GM19043 (cell line): ENCODE results near the gene PPP1R9B.

Source experiments
- ATAC-seq: cut with Tn5 transposase; IDR thresholded peaks from one replicate; pipeline ENCODE4 v1.9.1; 2021; ENCODE audit warnings: low read depth; ENCODE audit not compliant: unreplicated experiment

PPP1R9B gene

GRCh38 chr17:50129728-50130558 is 20.5 kb downstream of the PPP1R9B start, which contains the start of gene SAMD14:
TSS of gene SAMD14 (minus strand) at chr17:50130160. CDS start at chr17:50124959, 5,201 bp downstream.
- ATAC-seq: no peak

- no peak for ATAC-seq
Observed at GRCh38 chr17:50129353-50129727, 21.1 kb downstream of the PPP1R9B start.

GRCh38 chr17:50128441-50129352 is 21.8 kb downstream of the PPP1R9B start:
- no peak for ATAC-seq

GRCh38 chr17:50127697-50128361 is 22.6 kb downstream of the PPP1R9B start:
- no peak for ATAC-seq

GRCh38 chr17:50125420-50125997 is 25.0 kb downstream of the PPP1R9B start:
- no peak for ATAC-seq

- no peak for ATAC-seq
Observed at GRCh38 chr17:50123649-50124349, 26.7 kb downstream of the PPP1R9B start.

- ATAC-seq: no peak
Observed at GRCh38 chr17:50122945-50123344, 27.5 kb downstream of the PPP1R9B start.

- ATAC-seq: no peak
Observed at GRCh38 chr17:50120475-50121253, 29.8 kb downstream of the PPP1R9B start.

- ATAC-seq: no peak
Observed at GRCh38 chr17:50118828-50119218, 31.7 kb downstream of the PPP1R9B start.

- ATAC-seq: no peak
Observed at GRCh38 chr17:50118076-50118827, 32.2 kb downstream of the PPP1R9B start.

- no peak for ATAC-seq
Observed at GRCh38 chr17:50117202-50118051, 33.0 kb downstream of the PPP1R9B start.

- no peak for ATAC-seq
Observed at GRCh38 chr17:50115756-50116155, 34.7 kb downstream of the PPP1R9B start.

GRCh38 chr17:50114849-50115357 is 35.6 kb downstream of the PPP1R9B start:
- no peak for ATAC-seq

GRCh38 chr17:50114401-50114800 is 36.1 kb downstream of the PPP1R9B start:
- no peak for ATAC-seq

- ATAC-seq: no peak
Observed at GRCh38 chr17:50113624-50114320, 36.7 kb downstream of the PPP1R9B start.

- ATAC-seq: no peak
Observed at GRCh38 chr17:50112694-50113093, 37.8 kb downstream of the PPP1R9B start.
